ENCODE measurements around the gene KLKB1.

Gene KLKB1

GRCh38 chr4:186203406-186203805 lies 23.9 kb upstream of the KLKB1 start:
- ChIA-PET POLR2A (ENCODE audit: low non-redundant PET) (no interaction called here), CTCF (interaction anchor here (0.8 kb wide), 1 partner anchor 296 kb away, joined by 4 read pairs; no protein-coding TSS in a partner anchor)
- TF ChIP-seq, protein P1, sequence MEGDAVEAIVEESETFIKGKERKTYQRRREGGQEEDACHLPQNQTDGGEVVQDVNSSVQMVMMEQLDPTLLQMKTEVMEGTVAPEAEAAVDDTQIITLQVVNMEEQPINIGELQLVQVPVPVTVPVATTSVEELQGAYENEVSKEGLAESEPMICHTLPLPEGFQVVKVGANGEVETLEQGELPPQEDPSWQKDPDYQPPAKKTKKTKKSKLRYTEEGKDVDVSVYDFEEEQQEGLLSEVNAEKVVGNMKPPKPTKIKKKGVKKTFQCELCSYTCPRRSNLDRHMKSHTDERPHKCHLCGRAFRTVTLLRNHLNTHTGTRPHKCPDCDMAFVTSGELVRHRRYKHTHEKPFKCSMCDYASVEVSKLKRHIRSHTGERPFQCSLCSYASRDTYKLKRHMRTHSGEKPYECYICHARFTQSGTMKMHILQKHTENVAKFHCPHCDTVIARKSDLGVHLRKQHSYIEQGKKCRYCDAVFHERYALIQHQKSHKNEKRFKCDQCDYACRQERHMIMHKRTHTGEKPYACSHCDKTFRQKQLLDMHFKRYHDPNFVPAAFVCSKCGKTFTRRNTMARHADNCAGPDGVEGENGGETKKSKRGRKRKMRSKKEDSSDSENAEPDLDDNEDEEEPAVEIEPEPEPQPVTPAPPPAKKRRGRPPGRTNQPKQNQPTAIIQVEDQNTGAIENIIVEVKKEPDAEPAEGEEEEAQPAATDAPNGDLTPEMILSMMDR (conservative IDR thresholded peaks at IDR 0.05; ENCODE audit: low read depth), result no peak
- DNase-seq (ENCODE audit: low spot score), result no peak
- no peak overlapping the region for H3K27ac ChIP-seq

- CTCF ChIA-PET, result interaction anchor here (0.8 kb wide), 1 partner anchor 295 kb away, joined by 4 read pairs; no protein-coding TSS in a partner anchor
- no peak overlapping the region for H3K27ac ChIP-seq
- no peak for DNase-seq (ENCODE audit: low spot score)
Measured at GRCh38 chr4:186204103-186204559, 23.2 kb upstream of the KLKB1 start.

DNA sequence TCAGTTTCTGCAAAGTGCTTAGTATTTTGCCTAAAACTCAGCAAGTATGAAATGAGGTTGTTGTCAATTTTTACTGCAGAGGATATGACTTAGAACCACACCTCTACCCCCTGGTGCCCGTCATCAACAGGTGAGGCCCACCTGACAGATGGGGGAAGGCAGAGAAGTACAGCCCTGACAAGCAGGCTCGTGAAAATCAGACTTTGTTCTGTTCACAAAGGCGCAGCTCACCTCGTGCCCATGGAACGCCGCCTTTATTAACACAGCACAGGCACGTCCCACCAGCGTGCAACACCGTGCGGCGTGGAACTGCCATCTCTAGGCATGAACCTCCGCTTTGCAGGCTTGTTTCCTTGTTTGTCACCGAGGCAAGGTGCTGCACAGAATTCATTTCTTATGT lies 22.6 kb upstream of the KLKB1 start:
- H3K27ac ChIP-seq, result no peak overlapping the region
- CTCF ChIA-PET, result no interaction called here
- POLR2A ChIA-PET (ENCODE audit: low non-redundant PET), result no interaction called here
- TF ChIP-seq, protein P1 (conservative IDR thresholded peaks at IDR 0.05; ENCODE audit: low read depth), result no peak
- no peak for DNase-seq (ENCODE audit: low spot score)

More at GRCh38 chr4:186204103-186204559, 23.2 kb upstream of the KLKB1 start:
- POLR2A ChIA-PET (ENCODE audit: low non-redundant PET), result no interaction called here
- TF ChIP-seq, protein P1 (conservative IDR thresholded peaks at IDR 0.05; ENCODE audit: low read depth), result no peak

DNA sequence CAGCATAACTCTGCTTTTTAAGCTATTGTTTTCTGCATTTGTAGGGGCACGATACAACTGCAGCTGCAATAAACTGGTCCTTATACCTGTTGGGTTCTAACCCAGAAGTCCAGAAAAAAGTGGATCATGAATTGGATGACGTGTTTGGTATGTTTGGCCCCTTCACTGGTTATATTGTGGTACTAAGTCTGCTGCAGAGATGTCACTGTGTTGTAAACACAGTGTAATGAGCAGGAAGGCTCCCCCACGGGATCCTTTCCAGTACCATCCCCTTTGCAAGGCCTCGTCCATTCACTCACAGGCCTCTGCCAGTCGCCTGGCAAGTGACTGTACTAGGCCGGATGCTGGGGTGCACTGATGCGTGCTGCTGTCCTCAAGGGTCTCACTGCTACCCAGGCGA lies 22.2 kb upstream of the KLKB1 start:
- no peak for DNase-seq (ENCODE audit: low spot score)
- TF ChIP-seq, protein P1 (conservative IDR thresholded peaks at IDR 0.05; ENCODE audit: low read depth), result no peak
- ChIA-PET POLR2A (ENCODE audit: low non-redundant PET) (no interaction called here), CTCF (no interaction called here)
- H3K27ac ChIP-seq, result no peak overlapping the region

- TF ChIP-seq, protein P1 (conservative IDR thresholded peaks at IDR 0.05; ENCODE audit: low read depth), result no peak
- DNase-seq (ENCODE audit: low spot score), result no peak
- no peak overlapping the region for H3K27ac ChIP-seq
- ChIA-PET CTCF (no interaction called here), POLR2A (ENCODE audit: low non-redundant PET) (no interaction called here)
Measured at GRCh38 chr4:186216465-186217024, 10.8 kb upstream of the KLKB1 start.

- DNase-seq (ENCODE audit: low spot score), result no peak
- H3K27ac ChIP-seq, result no peak overlapping the region
- ChIA-PET POLR2A (ENCODE audit: low non-redundant PET) (no interaction called here), CTCF (interaction anchor here (0.6 kb wide), 1 partner anchor 915 kb away, joined by 3 read pairs; no protein-coding TSS in a partner anchor)
- TF ChIP-seq, protein P1 (conservative IDR thresholded peaks at IDR 0.05; ENCODE audit: low read depth), result no peak
Measured at GRCh38 chr4:186217733-186218293, 9.5 kb upstream of the KLKB1 start.

Data from RWPE1 (cell line).